Anterior cingulate cortex (tissue), 58 donors: ENCODE measurements around the gene DUS1L.

Source experiments
- DNase-seq, 58 donors: peaks; one replicate each; lab custom pipeline; 2025; lab: John Stamatoyannopoulos, UW

Gene DUS1L

GRCh38 chr17:82079001-82079677, 13.5 kb upstream of the DUS1L start:
- no peak for DNase-seq

DNA sequence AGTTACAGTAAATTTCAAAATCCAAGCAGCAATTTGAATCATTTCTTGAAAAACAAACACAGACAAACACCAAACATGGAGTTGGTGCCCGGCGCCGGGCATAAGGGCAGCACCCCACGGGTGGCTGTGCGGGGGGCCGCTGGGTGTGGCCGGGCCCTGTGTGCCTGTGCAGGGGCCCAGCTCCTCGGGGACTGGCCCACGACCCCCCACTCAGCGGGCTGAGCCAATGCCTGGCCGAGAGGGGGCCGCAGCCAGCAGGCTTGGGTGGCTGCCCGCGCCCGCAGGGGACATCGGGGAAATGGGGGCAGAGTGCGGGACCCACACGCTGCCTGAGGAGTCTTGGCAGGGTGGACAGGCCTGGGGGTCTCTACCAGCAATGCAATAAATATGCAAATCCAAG, 12.8 kb upstream of the DUS1L start:
- DNase-seq: no peak

DNA sequence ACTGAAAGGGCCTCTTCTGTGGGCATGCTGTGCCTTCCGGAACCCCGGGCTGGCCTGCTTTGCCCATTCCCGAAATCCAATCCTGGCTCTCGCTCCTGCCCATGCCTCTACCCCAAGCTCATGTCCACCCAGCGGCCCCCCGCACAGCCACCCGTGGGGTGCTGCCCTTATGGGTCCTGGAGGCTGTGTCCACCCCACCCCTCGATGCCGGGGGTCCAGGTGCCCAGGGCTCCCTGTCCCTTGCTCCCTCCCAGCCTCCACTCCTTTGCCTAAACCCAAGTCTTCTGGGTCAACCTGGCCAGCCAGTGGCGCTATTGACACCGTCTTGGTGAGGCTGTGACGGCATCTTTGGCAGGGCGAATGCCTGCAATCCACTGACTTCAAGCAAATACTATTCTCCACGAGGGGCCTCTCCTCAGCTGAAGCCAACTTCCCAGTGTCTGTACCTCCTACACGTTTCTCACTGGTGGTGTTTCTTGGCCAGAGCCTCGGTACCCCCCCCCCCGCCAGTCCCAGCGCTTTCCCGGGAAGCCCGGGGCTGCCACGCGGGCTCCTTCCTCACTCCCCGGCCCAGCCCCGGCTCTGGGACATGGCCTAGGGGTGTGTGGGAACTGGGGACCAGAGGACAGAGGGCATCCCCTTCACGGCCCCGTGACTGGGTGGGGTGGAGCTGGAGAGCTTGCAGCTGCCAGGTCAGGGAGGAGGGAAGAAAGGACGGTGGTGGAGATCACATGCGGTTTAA, 12.2 kb upstream of the DUS1L start:
- DNase-seq: peak in 25 of 58 donors; percentile 21 to 71 (median 42)

GRCh38 chr17:82076785-82077591, 11.4 kb upstream of the DUS1L start:
- no peak for DNase-seq

DNA sequence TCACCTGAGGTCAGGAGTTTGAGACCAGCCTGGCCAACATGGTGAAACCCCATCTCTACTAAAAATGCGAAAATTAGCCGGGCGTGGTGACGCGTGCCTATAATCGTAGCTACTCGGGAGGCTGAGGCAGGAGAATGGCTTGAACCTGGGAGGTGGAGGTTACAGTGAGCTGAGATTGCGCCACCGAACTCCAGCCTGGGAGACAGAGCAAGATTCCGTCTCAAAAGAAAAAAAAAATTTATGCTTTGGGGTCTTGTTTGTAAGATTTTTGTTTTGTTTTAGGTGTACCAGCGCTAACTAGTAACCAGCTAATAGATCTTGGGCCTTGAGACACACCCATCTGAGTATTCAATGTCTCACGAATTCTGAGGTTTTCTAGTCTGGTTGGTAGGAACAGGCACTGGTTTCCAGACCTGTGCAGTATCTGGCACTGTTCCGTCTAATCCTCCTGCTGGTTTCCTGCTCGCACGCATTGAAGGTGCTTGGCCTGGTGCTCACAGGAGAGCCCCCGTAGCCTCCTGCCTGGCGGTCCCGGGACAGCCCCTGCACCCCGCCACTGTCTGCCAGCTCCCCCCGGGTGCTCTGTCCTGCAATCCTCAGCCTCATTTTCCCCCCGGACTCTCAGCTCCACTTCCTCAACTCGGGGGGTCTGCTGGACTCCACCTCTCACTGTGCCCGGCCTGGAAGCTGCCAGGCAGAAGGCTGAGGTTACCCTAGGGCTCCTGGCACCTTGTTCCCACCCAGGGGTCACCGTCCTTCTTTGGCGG, 10.6 kb upstream of the DUS1L start:
- no peak for DNase-seq

DNA sequence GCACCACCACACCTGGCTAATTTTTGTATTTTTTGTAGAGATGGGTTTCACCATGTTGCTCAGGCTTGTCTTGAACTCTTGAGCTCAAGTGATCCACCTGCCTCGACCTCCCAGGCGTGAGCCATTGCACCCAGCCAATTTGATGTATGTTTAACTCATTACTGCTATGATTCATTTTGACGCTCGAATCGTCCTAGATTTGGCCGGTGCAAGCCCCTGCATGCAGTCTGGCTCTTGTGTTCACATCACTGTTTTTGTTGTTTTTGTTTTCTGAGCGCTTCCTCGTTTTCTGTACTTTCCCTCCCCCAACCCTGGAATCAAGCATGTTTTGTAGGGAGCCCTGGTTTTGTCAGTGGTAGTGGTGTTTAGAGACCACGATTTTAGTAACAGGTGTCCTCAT, 7.8 kb upstream of the DUS1L start:
- no peak for DNase-seq

DNA sequence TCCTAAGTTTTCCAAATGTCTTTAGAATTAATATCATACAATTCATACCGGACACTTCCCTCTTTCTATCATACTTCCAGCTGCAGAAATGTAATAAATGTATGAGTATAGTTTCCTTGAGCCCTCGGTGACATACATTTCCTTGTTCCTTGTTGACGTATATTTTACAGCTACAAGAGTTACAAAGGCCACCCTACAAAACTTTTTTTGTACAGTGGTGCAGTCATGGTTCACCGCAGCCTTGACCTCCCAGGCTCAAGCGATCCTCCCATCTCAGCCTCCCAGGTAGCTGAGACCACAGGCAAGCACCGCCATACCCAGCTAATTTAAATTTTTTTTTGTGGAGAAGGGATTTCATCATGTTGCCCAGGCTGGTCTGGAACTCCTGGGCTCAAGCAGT, 7.2 kb upstream of the DUS1L start:
- no peak for DNase-seq

GRCh38 chr17:82070611-82071010, 5.0 kb upstream of the DUS1L start:
- DNase-seq: no peak

- DNase-seq: peak in 2 of 58 donors; percentile 38 to 56
Observed at GRCh38 chr17:82065193-82065637, 389 bp downstream of the DUS1L start.

GRCh38 chr17:82064433-82065192, 991 bp downstream of the DUS1L start:
- no peak for DNase-seq

DNA sequence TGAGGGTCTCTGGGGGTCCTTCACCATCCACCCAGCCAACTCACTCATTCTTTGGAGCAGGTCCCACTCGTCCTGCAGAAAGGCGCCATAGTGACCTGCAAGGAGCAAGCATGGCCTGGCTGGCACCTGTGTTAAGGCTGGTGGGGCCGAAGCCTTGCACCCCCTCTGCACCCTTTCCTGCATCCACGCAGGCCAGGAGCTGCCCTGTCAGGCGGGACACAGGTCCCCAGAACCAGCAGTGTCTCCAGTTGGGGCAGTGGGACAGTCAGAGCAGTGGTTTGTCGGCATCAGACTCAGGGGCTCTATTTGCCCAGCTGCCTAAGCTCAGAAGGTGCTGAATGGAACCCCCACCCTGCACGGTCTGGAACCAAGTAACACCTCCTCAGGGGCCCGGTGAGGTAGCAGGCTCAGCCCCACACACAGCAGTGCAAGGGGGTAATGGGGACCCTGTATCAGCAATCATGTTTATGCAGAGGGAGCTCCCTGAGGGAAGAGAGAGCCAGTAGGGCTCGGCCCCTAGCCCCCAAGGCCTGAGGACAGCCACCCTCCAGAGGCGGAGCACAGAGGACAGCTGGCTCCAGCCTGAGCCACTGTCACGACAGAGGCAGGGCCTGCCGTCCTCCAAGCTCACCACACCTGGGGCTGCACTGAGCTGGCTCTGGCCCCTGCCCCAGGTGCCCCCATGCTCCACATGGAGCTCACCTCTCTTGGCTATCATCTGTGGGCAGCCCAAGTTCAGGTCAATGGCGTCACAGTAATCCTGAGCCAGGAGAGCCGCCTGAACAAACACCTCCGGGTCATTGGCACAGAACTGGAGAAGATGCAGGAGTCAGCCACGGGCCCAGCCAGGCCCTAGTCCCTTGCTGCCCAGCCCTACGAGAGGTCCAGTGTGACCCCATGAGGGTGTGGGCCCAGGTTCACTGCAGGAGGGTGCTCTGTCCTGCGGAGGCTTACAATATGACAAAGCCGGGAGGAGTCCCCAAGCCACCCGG, 1.9 kb downstream of the DUS1L start:
- DNase-seq: no peak

GRCh38 chr17:82062984-82063368, 2.6 kb downstream of the DUS1L start:
- DNase-seq: no peak

GRCh38 chr17:82062076-82062983, 3.3 kb downstream of the DUS1L start:
- DNase-seq: no peak

- no peak for DNase-seq
Observed at GRCh38 chr17:82061047-82061925, 4.3 kb downstream of the DUS1L start.

DNA sequence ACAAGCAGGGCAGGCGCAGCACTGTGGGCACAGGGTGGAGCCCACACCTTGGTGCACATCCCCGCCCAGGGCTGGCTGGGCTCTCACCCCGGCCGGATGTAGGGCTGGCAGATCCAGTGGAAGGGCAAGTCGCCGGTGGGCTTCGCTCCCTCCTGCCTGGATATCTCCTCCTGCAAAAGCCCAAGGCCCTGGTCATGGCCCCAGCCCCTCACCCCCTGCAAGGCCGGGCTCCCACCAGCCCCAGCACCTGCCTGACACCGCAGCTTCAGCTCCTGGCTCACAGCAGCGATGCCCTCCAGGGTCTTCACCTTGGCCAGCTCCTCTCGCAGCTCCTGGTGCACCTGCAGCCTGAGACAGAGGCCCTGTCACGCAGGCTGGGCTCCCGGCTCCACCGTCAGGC, 5.0 kb downstream of the DUS1L start:
- no peak for DNase-seq

GRCh38 chr17:82060001-82060380, 5.6 kb downstream of the DUS1L start:
- no peak for DNase-seq
